ENCODE data around the gene HOXC10.

The HOXC10 gene

DNA sequence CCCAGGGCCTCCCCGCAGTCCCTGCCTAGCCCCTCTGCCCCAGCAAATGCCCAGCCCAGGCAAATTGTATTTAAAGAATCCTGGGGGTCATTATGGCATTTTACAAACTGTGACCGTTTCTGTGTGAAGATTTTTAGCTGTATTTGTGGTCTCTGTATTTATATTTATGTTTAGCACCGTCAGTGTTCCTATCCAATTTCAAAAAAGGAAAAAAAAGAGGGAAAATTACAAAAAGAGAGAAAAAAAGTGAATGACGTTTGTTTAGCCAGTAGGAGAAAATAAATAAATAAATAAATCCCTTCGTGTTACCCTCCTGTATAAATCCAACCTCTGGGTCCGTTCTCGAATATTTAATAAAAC, 45.5 kb downstream of the HOXC10 start:
- DNase-seq (ENCODE audit: low read depth), result no peak

DNA sequence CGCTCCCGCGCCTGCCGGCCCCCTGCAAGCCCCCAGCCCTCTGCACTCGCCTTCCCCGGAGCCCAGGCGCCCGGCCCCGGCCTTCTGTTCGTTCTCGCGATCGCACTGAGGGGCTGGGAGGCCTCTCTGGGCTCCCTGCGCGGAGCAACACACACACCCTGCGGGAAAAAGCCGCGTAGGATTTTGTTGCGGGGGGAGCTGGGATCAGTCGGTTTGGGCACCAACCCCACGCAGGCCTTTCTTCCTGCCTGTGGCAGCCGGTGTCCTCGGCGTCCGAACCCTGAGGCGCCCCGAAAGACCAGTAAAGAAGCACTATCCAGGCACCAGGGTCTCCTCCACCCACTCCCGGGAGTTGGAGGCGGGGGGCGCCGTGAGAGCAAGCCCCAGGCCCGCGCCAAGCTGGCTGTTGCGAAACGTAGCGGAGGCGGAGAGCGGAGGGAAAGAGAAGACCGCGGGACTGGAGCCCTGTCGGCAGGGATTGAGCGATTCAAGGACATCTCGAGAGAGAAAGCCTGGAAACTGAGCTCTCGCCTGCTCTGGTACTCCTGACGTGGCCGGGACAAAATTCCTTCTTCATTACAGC, 46.0 kb downstream of the HOXC10 start:
- peak; percentile 3 for DNase-seq (ENCODE audit: low read depth)

DNA sequence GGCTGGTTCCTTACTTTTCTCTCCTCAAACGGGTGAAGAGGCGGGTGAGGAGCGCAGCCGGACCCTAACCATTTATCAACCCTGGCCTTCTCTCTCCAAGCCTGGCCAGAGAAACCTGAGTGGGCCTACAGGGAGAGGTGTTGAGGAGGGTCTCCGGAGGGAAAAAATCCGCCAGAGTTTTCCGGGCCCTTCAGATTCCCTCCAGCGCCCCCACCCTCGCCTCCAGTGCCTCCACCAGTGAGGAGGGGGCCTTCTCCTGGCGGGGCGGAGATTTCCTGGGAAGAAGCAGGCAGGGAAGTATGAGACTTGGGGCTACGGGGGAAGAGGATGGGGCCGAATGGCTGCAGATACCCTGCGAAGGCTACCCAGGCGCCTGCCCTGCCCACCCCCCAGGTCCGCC, 46.5 kb downstream of the HOXC10 start:
- no peak for DNase-seq (ENCODE audit: low read depth)

DNA sequence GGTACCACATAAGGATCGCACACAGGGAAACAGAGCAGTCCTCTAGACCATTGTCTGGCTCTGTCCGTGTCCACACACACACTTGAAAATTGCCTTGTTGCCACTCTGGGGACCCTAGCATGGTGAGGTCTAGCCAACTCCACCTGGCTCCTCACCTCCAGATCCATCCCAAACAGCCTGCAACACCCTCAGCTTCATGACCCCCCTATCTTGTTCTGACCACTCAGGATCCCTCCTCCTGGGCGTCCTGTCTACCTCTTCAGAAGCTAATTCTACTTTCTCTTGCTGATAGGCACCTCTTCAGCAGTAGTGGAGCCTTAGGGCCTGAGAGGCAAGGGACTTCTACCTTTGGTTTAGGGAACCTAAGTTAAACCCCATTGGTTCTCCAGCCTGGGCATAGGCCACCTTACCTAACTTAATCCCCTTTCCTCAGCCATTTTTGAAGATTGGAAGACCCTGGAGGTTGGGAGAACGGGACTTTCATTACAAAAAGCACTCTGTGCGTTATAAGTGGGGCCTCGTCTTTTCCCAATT, 47.2 kb downstream of the HOXC10 start:
- DNase-seq (ENCODE audit: low read depth), result no peak

DNA sequence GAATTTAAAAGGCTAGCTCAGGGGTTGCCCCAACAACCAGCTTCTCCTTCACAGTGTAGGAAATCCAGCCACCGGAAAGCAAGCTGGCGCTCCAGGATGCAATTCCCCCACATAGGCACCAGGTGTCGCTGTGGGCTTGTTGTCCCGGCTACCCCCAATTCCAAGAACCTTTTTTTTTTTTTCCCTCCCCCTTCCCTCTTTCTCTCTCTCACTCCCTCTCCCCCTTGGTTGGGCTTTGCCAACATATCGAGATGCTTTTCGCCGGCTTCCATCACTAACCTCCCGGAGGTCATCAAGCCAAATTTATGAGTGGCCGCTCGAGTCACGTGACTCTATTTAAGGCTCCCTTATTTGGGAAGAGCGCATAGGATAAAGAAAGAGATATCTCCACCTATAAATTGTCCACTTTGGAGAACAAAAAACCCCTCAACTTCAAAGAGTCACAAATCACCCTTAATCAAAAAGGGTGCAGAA, 47.7 kb downstream of the HOXC10 start, which contains the start of gene HOXC5:
Gene HOXC5, plus strand, starts transcription at position 424 of the 474 bp plus-strand sequence. CDS start 73 bp downstream, outside the sequence.
- no peak for DNase-seq (ENCODE audit: low read depth)

DNA sequence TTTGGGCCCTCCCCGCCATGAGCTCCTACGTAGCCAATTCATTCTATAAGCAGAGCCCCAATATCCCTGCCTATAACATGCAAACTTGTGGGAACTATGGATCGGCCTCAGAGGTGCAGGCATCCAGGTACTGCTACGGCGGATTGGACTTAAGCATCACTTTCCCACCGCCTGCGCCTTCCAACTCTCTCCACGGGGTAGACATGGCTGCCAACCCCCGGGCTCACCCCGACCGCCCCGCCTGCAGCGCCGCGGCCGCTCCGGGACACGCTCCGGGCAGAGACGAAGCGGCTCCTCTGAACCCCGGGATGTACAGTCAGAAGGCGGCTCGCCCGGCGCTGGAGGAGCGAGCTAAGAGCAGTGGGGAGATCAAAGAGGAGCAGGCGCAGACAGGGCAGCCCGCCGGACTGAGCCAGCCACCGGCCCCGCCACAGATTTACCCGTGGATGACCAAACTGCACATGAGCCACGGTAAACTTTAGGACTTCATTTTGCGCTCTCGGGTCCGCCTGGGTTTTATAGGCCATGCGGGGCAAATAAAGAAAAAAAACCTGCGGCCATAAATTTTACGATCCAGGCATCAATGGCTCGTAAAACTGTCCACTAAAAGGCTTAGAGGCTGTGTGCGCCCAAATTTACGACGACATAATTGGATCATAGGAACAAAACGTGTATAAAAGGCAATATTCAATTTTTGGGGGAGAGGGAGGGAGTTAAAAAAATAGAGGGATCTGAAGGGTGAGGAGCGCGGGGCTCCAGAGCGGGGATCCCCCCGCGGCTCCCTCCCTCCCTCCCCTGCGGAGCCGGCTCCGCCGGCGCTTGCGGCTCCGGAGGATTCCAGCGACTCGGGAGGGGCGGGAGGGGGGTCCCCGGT, 48.4 kb downstream of the HOXC10 start:
- DNase-seq (ENCODE audit: low read depth), result no peak

DNA sequence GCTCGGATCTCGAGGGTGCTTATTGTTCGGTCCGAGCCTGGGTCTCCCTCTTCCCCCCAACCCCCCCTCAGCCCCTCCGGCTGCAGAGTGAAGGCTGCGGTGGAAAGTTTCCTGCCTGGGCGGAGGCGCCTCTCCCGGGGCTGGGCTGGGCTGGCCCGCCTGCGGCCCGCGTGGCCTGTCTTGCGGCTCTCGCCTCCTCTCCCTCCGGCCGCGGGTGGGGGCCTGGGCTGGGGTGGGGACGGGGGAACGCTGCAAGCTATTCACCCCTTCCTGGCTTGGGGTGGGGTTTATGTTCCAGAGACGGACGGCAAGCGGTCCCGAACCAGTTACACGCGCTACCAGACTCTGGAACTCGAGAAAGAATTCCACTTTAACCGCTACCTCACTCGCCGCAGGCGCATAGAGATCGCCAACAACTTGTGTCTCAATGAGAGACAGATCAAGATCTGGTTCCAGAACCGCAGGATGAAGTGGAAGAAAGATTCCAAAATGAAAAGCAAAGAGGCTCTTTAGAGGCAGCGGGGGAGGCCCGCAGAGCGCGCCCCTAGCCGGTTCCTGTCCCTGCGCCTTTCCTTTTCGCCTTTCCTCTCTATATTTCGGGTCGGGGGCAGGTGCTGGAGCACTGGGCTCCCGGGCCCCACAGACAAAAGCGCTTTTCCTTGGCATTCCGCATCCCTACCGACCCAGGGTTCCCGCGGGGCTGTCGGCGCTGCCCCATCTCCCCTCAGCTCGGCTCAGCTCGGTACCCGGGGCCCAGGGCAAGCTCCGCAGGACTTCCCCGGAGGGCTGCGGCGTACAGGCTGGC, 49.2 kb downstream of the HOXC10 start:
- DNase-seq (ENCODE audit: low read depth), result no peak

DNA sequence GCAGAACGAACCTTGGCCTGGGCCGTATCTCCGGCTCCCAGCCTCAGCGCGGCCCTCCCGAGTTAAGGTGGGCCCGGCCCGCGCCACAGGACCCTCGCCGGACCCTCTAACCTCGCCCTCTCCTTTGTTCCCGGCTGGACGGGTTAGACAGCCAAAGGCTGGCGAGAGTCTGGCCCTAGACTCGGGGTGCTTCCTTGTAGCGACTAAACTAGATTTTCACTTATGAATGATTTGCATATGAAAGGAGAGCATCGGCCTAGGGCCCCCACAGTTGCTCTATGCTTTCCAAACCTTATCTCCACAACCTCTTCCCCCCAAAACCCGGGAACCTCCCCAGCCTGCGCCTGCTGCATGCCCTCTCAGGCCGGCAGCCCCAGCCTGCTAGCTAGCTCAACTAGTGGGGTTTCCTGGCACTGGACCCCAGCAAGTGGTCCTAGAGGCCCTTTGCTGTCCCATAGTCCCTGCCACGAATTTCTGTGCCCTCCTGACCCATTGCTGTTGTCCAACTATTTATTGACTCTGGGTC, 49.9 kb downstream of the HOXC10 start:
- DNase-seq (ENCODE audit: low read depth), result no peak

DNA sequence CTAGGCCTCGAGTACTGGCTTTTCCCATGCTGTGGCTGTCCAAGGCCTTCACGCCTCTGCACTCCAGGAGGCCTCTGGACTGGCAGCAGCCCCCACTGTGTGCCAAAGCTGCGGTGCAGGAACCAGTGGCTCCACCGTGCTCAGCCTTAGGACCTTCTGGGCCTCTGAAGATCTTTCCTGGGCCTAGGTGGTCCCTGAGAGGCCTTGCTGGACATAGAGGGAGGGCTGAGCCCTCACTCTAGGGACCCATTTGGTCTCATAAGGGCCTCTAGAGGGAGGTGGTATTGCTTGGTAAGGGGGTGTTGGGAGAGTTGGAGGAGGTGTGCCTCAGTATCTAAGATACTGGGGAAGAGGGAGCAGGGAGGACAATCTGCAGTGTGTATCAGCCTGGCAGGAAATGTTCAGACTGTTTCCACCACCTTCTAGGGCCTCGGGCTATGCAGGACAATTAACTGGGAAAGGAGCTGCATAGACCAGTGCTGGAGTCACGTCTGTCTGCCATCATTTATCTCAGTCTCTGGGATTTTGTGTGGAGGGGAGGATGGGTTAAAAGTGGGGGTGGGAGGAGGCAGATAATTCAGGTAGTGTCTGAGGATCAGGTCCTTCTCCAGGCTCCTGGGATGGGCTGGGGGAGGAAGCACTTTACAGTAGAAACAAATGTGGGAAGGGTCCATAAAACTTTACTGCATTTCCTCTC, 50.8 kb downstream of the HOXC10 start:
- no peak for DNase-seq (ENCODE audit: low read depth)

DNA sequence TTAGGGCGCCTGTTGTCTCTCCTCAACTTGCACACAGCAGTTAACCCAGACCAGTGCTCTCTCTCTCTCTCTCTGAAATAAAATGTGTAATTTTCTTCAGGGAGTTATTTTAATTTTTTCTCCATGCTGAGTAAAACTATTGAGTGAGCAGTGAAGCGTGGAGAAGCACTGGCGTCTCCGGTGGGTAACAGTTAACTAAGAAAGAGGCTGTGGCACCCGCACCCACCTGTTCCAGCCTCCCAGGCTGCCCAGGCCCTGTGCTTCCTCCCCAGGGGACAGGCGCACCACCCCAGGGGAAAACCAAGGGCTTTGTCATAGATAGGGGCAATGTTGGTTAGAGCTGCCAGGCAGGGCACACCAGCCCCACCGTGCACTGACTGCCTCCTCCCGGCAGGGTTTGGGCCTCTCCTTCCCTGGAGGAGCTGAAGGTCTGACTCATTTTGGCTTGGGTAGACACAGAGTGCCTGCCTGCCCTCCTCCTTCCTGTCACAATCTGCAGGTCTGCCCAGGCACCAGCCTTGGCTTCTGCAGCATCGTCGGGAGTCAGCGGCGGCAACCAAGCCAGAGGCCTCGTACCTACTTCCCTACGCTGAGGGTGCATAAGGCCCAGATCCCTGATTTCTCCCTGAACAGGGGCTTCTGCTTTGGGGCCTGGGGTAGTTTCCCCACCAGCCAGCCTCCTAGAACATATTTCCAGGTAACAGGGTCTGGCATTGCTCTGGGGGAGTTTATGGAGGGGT, 51.8 kb downstream of the HOXC10 start:
- no peak for DNase-seq (ENCODE audit: low read depth)

DNA sequence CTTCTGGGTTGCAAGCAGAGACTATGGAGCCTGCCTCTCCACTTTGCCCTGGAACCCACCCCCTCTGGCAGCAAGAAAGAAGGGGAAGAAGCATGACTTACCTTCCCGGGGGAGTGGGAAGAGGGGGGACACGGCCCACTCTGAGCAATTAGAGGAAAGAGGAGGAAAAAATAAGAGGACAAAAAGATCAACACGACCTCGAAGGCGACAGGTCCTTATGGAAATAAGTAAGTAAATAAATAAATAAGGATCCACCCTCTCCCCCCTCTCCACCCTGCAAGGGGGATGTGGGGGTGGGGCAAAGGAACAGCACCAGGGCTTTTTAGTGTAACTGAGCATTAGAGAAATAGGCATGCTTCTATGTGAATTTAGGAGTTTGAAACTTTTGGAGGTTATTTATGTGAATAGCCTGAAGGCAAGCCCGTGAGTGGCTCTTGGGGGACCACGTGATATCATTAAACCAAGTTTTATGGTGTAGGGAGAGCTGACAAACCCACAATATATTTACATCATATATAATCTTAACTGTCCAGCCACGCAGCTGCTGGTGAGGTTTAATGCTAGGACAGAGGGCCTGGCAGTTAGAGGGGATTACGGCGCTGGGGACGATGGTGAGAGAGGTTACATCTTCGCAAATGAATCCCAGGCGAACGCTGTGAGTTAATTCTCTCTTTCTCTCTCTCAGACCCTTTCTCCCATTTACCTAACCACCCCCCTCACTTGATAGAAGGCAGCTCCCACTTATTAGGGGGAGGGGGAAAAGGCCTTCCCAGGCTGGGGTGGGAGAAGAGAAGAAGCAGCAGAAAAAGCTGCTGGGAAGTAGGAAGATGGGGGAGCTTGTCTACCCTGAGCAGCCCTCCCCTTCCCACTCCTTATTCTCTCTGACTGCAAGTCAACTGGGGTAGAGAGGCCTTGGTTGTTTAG, 52.7 kb downstream of the HOXC10 start:
- no peak for DNase-seq (ENCODE audit: low read depth)

DNA sequence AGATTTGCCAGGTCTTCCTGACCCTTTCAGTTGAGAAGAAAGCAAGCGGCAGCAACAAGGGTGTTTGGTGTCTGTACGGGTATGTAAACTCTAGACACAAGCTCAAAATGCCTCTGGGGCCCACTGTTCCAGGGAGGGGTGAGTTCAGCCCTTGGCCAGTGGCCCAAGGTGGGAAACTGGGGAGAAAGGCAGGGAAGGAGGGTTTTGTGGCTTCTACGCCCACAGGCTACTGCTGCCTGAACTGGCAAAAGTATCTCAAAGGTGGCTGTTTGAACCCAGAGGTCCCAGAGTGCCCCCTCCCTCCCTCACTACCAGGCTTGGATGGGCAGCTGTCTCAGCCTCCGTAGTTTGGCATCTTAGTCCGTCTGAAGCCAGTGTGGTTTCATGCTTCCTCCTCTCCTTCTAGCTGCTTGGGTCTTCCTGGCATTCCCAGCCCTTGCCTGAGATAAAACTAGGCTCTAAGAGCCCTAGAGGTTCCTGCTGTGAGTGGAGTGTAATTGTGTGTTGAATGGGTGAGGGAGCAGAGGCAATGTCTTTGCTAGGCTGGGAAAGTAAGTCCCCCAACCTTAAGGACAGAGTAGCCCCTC, 53.4 kb downstream of the HOXC10 start:
- DNase-seq (ENCODE audit: low read depth), result no peak

DNA sequence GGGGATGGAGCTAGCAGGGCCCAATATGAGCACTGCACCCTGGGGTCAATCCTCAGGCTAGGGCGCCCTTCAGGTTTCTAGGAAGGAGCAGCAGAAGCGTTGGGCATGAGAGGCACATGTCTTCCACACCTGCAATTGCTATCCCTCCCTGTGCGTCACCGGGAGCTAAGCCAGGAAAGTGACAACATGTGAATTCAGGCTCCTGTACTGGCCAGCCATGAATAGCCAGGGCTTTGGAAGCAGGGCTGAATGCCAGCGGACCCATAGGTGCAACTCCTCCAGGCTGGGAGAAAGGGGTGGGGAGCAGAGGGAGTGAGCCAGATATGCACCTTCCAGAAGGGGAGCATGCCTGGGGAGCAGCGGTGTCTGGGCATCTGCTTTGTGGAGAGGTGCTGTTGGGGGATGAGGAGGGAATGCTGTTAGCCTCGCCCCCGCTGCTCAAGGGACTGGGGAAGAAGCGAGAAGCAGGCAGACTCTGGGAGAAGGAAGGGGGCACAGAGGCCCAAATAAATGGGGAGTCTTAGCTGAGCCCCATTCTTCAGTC, 54.0 kb downstream of the HOXC10 start:
- no peak for DNase-seq (ENCODE audit: low read depth)

DNA sequence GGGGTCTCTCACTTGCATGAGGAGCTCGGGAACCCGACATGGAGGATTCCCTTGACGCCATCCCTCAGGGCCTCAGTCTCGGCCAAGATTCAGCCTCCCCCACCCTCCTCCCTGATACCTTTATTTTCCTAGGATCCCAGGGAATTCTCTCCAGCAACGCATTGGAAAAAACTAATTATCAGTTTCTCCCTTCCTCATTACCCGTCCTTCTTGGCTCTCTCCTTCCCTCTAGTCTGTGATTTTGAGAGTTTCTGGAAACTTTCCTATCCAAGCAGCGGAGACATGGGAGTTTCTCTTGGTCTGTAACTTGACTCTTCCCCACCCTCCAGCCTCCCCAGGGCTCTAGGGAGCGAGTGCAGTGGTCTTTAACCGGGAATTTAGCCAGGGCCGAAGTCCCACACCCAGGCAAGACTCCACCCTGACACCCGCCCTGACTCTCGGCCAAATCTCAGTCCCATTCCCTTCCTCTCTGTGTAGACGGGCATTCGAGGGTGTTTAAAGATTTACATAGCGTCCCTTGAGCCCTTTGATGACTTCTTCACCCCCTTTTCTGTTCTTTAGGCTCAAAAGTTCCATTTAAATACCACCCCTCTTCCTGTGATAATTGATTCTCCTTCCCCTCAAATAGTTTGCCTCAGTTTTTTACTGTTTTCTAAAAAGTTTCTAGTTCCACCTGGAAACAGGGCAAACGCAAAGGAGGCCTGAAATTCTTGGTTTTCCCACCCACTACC, 54.6 kb downstream of the HOXC10 start:
- DNase-seq (ENCODE audit: low read depth), result no peak

All from non-pigmented ciliary epithelial cell (primary cell).